CD4-positive, alpha-beta memory T cell (primary cell): ENCODE data around the gene ARFGAP1. TPM values are rescaled to one million over a fixed set of nuclear protein-coding genes. Genes with fewer than 3 reads are reported as not detected.
A peak's percentile ranks its signal among the peaks of the same experiment; 100 is the strongest.
"Not testable (repeated sequence)": the region's sequence is repeated elsewhere in the genome, so short reads cannot be mapped to it uniquely, and the experiment has no call there.

Experiments used
- CTCF ChIA-PET: fragments of 350-600 bp; sonication (Branson Sonifier 250); formaldehyde crosslinking; loops from one replicate; lab custom pipeline; 2021; ENCODE audit warnings: inconsistent platforms; ENCODE audit not compliant: partially characterized antibody; lab: Charles Lee
- POLR2A ChIA-PET: fragments of 350-600 bp; sonication (Branson Sonifier 250); formaldehyde crosslinking; loops from one replicate; lab custom pipeline; 2021; ENCODE audit not compliant: partially characterized antibody; lab: Charles Lee
- DNase-seq, 5 donors: peaks; one replicate each; pipeline versions ENCODE4 v3.0.0 to v3.0.0-alpha.2; 2020 to 2022; ENCODE audit warnings: mixed read lengths in 1 of 5
- H3K27ac ChIP-seq: one replicate; pipeline ENCODE4 v1.7.0; 2013; ENCODE audit warnings: low read depth, low read length
- H3K27me3 ChIP-seq: 2 replicates; pipeline ENCODE4 v1.7.0; 2013; ENCODE audit warnings: mild to moderate bottlenecking, low read length, moderate library complexity; ENCODE audit not compliant: insufficient read depth
- H3K36me3 ChIP-seq: 2 replicates; pipeline ENCODE4 v1.7.0; 2013; ENCODE audit warnings: mild to moderate bottlenecking, low read length, moderate library complexity; ENCODE audit not compliant: insufficient read depth
- H3K4me1 ChIP-seq: 2 replicates; pipeline ENCODE4 v1.7.0; 2013; ENCODE audit warnings: mild to moderate bottlenecking, low read length, moderate library complexity; ENCODE audit not compliant: insufficient read depth
- H3K4me3 ChIP-seq, 2 donors: one replicate each; pipeline ENCODE4 v1.7.0; 2013; ENCODE audit warnings: low read length in 2 of 2, mild to moderate bottlenecking in 1 of 2
- H3K9me3 ChIP-seq, 2 donors: one replicate each; pipeline ENCODE4 v1.7.0; 2013; ENCODE audit warnings: low read length in 2 of 2, control low read depth in 1 of 2; ENCODE audit not compliant: control insufficient read depth in 1 of 2
- H3K27ac Mint-ChIP-seq, 7 donors: one replicate each; pipeline ENCODE4 v1.8.0; 2020 to 2021; ENCODE audit warnings: mixed read lengths in 7 of 7, mild to moderate bottlenecking in 6 of 7, inconsistent platforms in 3 of 7, moderate library complexity in 3 of 7
- H3K27me3 Mint-ChIP-seq, 2 donors: one replicate each; pipeline ENCODE4 v1.8.0; 2020 to 2021; ENCODE audit warnings: mixed read lengths in 2 of 2
- H3K36me3 Mint-ChIP-seq, 2 donors: one replicate each; pipeline ENCODE4 v1.8.0; 2020 to 2021; ENCODE audit warnings: mixed read lengths in 2 of 2, inconsistent platforms in 1 of 2, mild to moderate bottlenecking in 1 of 2
- H3K4me1 Mint-ChIP-seq, 4 donors: one replicate each; pipeline ENCODE4 v1.8.0; 2020 to 2021; ENCODE audit warnings: mixed read lengths in 4 of 4, mild to moderate bottlenecking in 1 of 4
- H3K4me3 Mint-ChIP-seq, 8 donors: one replicate each; pipeline ENCODE4 v1.8.0; 2020 to 2021; ENCODE audit warnings: mixed read lengths in 8 of 8, mild to moderate bottlenecking in 7 of 8, moderate library complexity in 6 of 8, inconsistent platforms in 3 of 8
- H3K9me3 Mint-ChIP-seq, 8 donors: one replicate each; pipeline ENCODE4 v1.8.0; 2020 to 2021; ENCODE audit warnings: mixed read lengths in 8 of 8, mild to moderate bottlenecking in 5 of 8, inconsistent platforms in 3 of 8, moderate library complexity in 1 of 8
- intact Hi-C: fragments of 100-400 bp; cut with micrococcal nuclease; formaldehyde crosslinking; loops from one replicate; pipeline ENCODE4 v1.15.1; 2023
- polyA plus RNA-seq, 2 donors: library from polyadenylated mRNA; unstranded; fragments of 300-500 nt; fragmentation: Illumina TruSeq; gene quantifications; one replicate each; pipeline ENCODE4 v1.2.3, GENCODE V29; 2021
- total RNA-seq, 2 experiments: library from RNA; stranded (reverse); gene quantifications; one replicate each; pipeline ENCODE4 v1.2.3, GENCODE V29; 2021

Gene ARFGAP1
- total and polyA plus RNA-seq, 4 experiments from 2014 or later, result 11.5 to 120 (median 69.4) TPM

- H3K27me3 ChIP-seq, result peaks cover 19% of the 10 kb centered on the region
- H3K27ac ChIP-seq, H3K36me3 Mint-ChIP-seq, H3K4me3 ChIP-seq, H3K9me3 Mint-ChIP-seq, H3K4me1 ChIP-seq, CTCF ChIA-PET, H3K36me3 ChIP-seq, H3K4me3 Mint-ChIP-seq, H3K27ac Mint-ChIP-seq, intact Hi-C loops, DNase-seq, H3K9me3 ChIP-seq, POLR2A ChIA-PET: not testable (repeated sequence)
- Mint-ChIP-seq H3K27me3 (peaks cover 28 to 31% of the 10 kb centered on the region in 2 donors), H3K4me1 (peaks cover 4 to 13% (median 7%) of the 10 kb centered on the region in 4 donors)
Observed at GRCh38 chr20:63251350-63251749, 21.3 kb upstream of the ARFGAP1 start.

GRCh38 chr20:63252284-63252711 is 20.3 kb upstream of the ARFGAP1 start:
- no peak for DNase-seq
- POLR2A ChIA-PET, result no interaction called here
- Mint-ChIP-seq H3K36me3 (no peaks in the 10 kb centered on the region), H3K9me3 (peaks cover 0 to 4% (median 0%) of the 10 kb centered on the region in 8 donors), H3K27ac (no peak overlapping the region), H3K27me3 (peaks cover 33 to 37% of the 10 kb centered on the region in 2 donors), H3K4me3 (peak overlapping the region in 1 of 8 donors; percentile 60), H3K4me1 (peaks cover 7 to 13% (median 8%) of the 10 kb centered on the region in 4 donors)
- H3K4me3 ChIP-seq, result no peak overlapping the region
- H3K9me3 ChIP-seq, result no peaks in the 10 kb centered on the region
- H3K27ac ChIP-seq, result no peak overlapping the region
- peaks cover 8% of the 10 kb centered on the region for H3K4me1 ChIP-seq
- CTCF ChIA-PET, result no interaction called here
- intact Hi-C loops, result no loop called here
- peaks cover 19% of the 10 kb centered on the region for H3K27me3 ChIP-seq
- no peaks in the 10 kb centered on the region for H3K36me3 ChIP-seq

- CTCF ChIA-PET, result no interaction called here
- Mint-ChIP-seq H3K27me3 (peaks cover 35 to 40% of the 10 kb centered on the region in 2 donors), H3K4me3 (peak overlapping the region in 6 of 8 donors; percentile 21 to 81 (median 58))
Observed at GRCh38 chr20:63253065-63253437, 19.6 kb upstream of the ARFGAP1 start.

GRCh38 chr20:63253438-63254231 is 19.0 kb upstream of the ARFGAP1 start:
- Histone ChIP-seq H3K36me3 (no peaks in the 10 kb centered on the region), H3K27ac (no peak overlapping the region), H3K9me3 (no peaks in the 10 kb centered on the region), H3K27me3 (peaks cover 19% of the 10 kb centered on the region), H3K4me1 (peaks cover 8% of the 10 kb centered on the region), H3K4me3 (no peak overlapping the region)
- Mint-ChIP-seq H3K36me3 (no peaks in the 10 kb centered on the region), H3K9me3 (peaks cover 0 to 4% (median 0%) of the 10 kb centered on the region in 8 donors), H3K27me3 (peaks cover 36 to 39% of the 10 kb centered on the region in 2 donors), H3K4me1 (peaks cover 7 to 13% (median 9%) of the 10 kb centered on the region in 4 donors), H3K4me3 (no peak overlapping the region), H3K27ac (no peak overlapping the region)
- CTCF ChIA-PET, result no interaction called here
- POLR2A ChIA-PET, result no interaction called here
- intact Hi-C loops, result no loop called here
- no peak for DNase-seq

More at GRCh38 chr20:63253065-63253437, 19.6 kb upstream of the ARFGAP1 start:
- intact Hi-C loops, result no loop called here
- Mint-ChIP-seq H3K36me3 (no peaks in the 10 kb centered on the region), H3K4me1 (peaks cover 7 to 13% (median 8%) of the 10 kb centered on the region in 4 donors), H3K27ac (no peak overlapping the region), H3K9me3 (peaks cover 0 to 4% (median 0%) of the 10 kb centered on the region in 8 donors)
- H3K4me1 ChIP-seq, result peaks cover 8% of the 10 kb centered on the region
- no peaks in the 10 kb centered on the region for H3K36me3 ChIP-seq
- H3K4me3 ChIP-seq, result no peak overlapping the region
- no peak for DNase-seq
- peaks cover 19% of the 10 kb centered on the region for H3K27me3 ChIP-seq
- H3K9me3 ChIP-seq, result no peaks in the 10 kb centered on the region
- H3K27ac ChIP-seq, result no peak overlapping the region
- POLR2A ChIA-PET, result no interaction called here

GRCh38 chr20:63254232-63254605 is 18.4 kb upstream of the ARFGAP1 start, which contains the start of gene NKAIN4:
TSS of gene NKAIN4 (minus strand) at chr20:63254463. CDS start at chr20:63254450, 13 bp downstream.
- H3K36me3 ChIP-seq, result no peaks in the 10 kb centered on the region
- H3K27me3 ChIP-seq, result peaks cover 19% of the 10 kb centered on the region
- Mint-ChIP-seq H3K27ac (no peak within 1 kb of the TSS), H3K27me3 (peaks cover 36 to 40% of the 10 kb centered on the region in 2 donors), H3K9me3 (peaks cover 0 to 4% (median 0%) of the 10 kb centered on the region in 8 donors), H3K4me3 (peak within 1 kb of the TSS in 4 of 8 donors; percentile 31 to 66 (median 50)), H3K36me3 (no peaks in the 10 kb centered on the region), H3K4me1 (peaks cover 7 to 13% (median 9%) of the 10 kb centered on the region in 4 donors)
- ChIA-PET POLR2A (no interaction called here), CTCF (no interaction called here)
- no peak within 1 kb of the TSS for H3K4me3 ChIP-seq
- no peak for DNase-seq
- peaks cover 8% of the 10 kb centered on the region for H3K4me1 ChIP-seq
- H3K9me3 ChIP-seq, result no peaks in the 10 kb centered on the region
- H3K27ac ChIP-seq, result no peak within 1 kb of the TSS
- intact Hi-C loops, result no loop called here

- no peaks in the 10 kb centered on the region for H3K36me3 ChIP-seq
- no peak overlapping the region for H3K27ac ChIP-seq
- CTCF ChIA-PET, result interaction anchor here (0.8 kb wide), 1 partner anchor 465 kb away, joined by 3 read pairs; no protein-coding TSS in a partner anchor
Observed at GRCh38 chr20:63254606-63255384, 17.8 kb upstream of the ARFGAP1 start.

More at GRCh38 chr20:63254606-63255384, 17.8 kb upstream of the ARFGAP1 start:
- H3K36me3 Mint-ChIP-seq, result no peaks in the 10 kb centered on the region
- peaks cover 0 to 4% (median 0%) of the 10 kb centered on the region in 8 donors for H3K9me3 Mint-ChIP-seq
- intact Hi-C loops, result no loop called here
- POLR2A ChIA-PET, result no interaction called here
- Histone ChIP-seq H3K9me3 (no peaks in the 10 kb centered on the region), H3K27me3 (peaks cover 19% of the 10 kb centered on the region), H3K4me3 (no peak overlapping the region), H3K4me1 (peaks cover 8% of the 10 kb centered on the region)
- H3K4me1 Mint-ChIP-seq, result peaks cover 7 to 13% (median 9%) of the 10 kb centered on the region in 4 donors
- peaks cover 37 to 43% of the 10 kb centered on the region in 2 donors for H3K27me3 Mint-ChIP-seq
- H3K27ac Mint-ChIP-seq, result no peak overlapping the region
- peak overlapping the region in 4 of 8 donors; percentile 31 to 66 (median 50) for H3K4me3 Mint-ChIP-seq
- no peak for DNase-seq
